ENCODE results near the gene TRIM41. TPM values are rescaled to one million over a fixed set of nuclear protein-coding genes. Genes with fewer than 3 reads are reported as not detected.
A peak's percentile ranks its signal among the peaks of the same experiment; 100 is the strongest.
"Not testable (repeated sequence)": the region's sequence is repeated elsewhere in the genome, so short reads cannot be mapped to it uniquely, and the experiment has no call there.

Gene TRIM41
- total RNA-seq (11.9 and 14.9 TPM in 2 replicates), polyA plus RNA-seq (1.7 and 2.0 TPM in 2 replicates)

GRCh38 chr5:181223058-181223728, at the start of gene TRIM41:
TSS of gene TRIM41 (plus strand) at chr5:181223281. CDS start at chr5:181224000, 719 bp downstream.
- peak; percentile 98 for DNase-seq (ENCODE audit: low spot score)
- Histone ChIP-seq H4K20me1 (ENCODE audit: insufficient read depth, poor library complexity, severe bottlenecking) (no peaks in the 10 kb centered on the region), H3K9me2 (replicated peaks; ENCODE audit: insufficient read depth) (no peaks in the 10 kb centered on the region), H3K36me3 (replicated peaks; ENCODE audit: insufficient read depth, low read depth) (no peaks in the 10 kb centered on the region), H3K27ac (peak within 1 kb of the TSS; percentile 98), H3K4me1 (ENCODE audit: insufficient read depth) (peaks cover 6% of the 10 kb centered on the region), H3K27me3 (no peaks in the 10 kb centered on the region), H2AFZ (peak within 1 kb of the TSS; percentile 76), H3K4me3 (peak within 1 kb of the TSS; percentile 68), H3K4me2 (peak within 1 kb of the TSS; percentile 83), H3K79me2 (peaks cover 43% of the 10 kb centered on the region), H3K9me3 (ENCODE audit: low read depth) (no peaks in the 10 kb centered on the region)
- TF ChIP-seq CTCF (IDR thresholded peaks at IDR 0.05; ENCODE audit: poor library complexity) (no peak), EZH2 (IDR thresholded peaks at IDR 0.05; ENCODE audit: borderline replicate concordance) (no peak), EZH2phosphoT487 (IDR thresholded peaks at IDR 0.05; ENCODE audit: low read depth, severe bottlenecking, unreplicated experiment) (no peak)
- WGBS (ENCODE audit: low lambda C conversion rate, missing lambda C conversion rate) = 1% methylated on average over 58 of the region's 59 CpGs

- H3K4me3 ChIP-seq = peak overlapping the region; percentile 4
- no peak overlapping the region for H3K27ac ChIP-seq
- peaks cover 14% of the 10 kb centered on the region for H3K4me1 ChIP-seq (ENCODE audit: insufficient read depth)
- peaks cover 30% of the 10 kb centered on the region for H3K27me3 ChIP-seq
- H3K9me3 ChIP-seq (ENCODE audit: low read depth) = no peaks in the 10 kb centered on the region
- peak; percentile 52 for DNase-seq (ENCODE audit: low spot score)
- H3K4me2 ChIP-seq = peak overlapping the region; percentile 68
- no peaks in the 10 kb centered on the region for H3K79me2 ChIP-seq
- WGBS (ENCODE audit: low lambda C conversion rate, missing lambda C conversion rate) = 2% methylated on average over 50 of the region's 50 CpGs
- no peak for TF ChIP-seq EZH2phosphoT487 (IDR thresholded peaks at IDR 0.05; ENCODE audit: low read depth, severe bottlenecking, unreplicated experiment)
- TF ChIP-seq CTCF (IDR thresholded peaks at IDR 0.05; ENCODE audit: poor library complexity) = peak; percentile 0
- H3K36me3 ChIP-seq (replicated peaks; ENCODE audit: insufficient read depth, low read depth) = no peaks in the 10 kb centered on the region
- no peaks in the 10 kb centered on the region for H4K20me1 ChIP-seq (ENCODE audit: insufficient read depth, poor library complexity, severe bottlenecking)
- no peaks in the 10 kb centered on the region for H3K9me2 ChIP-seq (replicated peaks; ENCODE audit: insufficient read depth)
- peak overlapping the region; percentile 3 for H2AFZ ChIP-seq
Measured at GRCh38 chr5:181173420-181174342, 49.4 kb upstream of the TRIM41 start.

GRCh38 chr5:181176254-181176952, 46.7 kb upstream of the TRIM41 start:
- TF ChIP-seq EZH2phosphoT487 (IDR thresholded peaks at IDR 0.05; ENCODE audit: low read depth, severe bottlenecking, unreplicated experiment) (no peak), EZH2 (IDR thresholded peaks at IDR 0.05; ENCODE audit: borderline replicate concordance) (no peak), CTCF (IDR thresholded peaks at IDR 0.05; ENCODE audit: poor library complexity) (no peak)
- H3K36me3 ChIP-seq (replicated peaks; ENCODE audit: insufficient read depth, low read depth) = no peaks in the 10 kb centered on the region
- no peak overlapping the region for H3K27ac ChIP-seq
- no peak overlapping the region for H3K4me2 ChIP-seq
- no peak overlapping the region for H2AFZ ChIP-seq
- H3K27me3 ChIP-seq = peaks cover 25% of the 10 kb centered on the region
- 71% methylated on average over 3 of the region's 3 CpGs for WGBS (ENCODE audit: low lambda C conversion rate, missing lambda C conversion rate)
- no peak for DNase-seq (ENCODE audit: low spot score)
- peaks cover 5% of the 10 kb centered on the region for H3K4me1 ChIP-seq (ENCODE audit: insufficient read depth)
- H3K9me2 ChIP-seq (replicated peaks; ENCODE audit: insufficient read depth) = no peaks in the 10 kb centered on the region
- no peak overlapping the region for H3K4me3 ChIP-seq
- H3K9me3 ChIP-seq (ENCODE audit: low read depth) = no peaks in the 10 kb centered on the region
- H3K79me2 ChIP-seq = no peaks in the 10 kb centered on the region
- no peaks in the 10 kb centered on the region for H4K20me1 ChIP-seq (ENCODE audit: insufficient read depth, poor library complexity, severe bottlenecking)

- H4K20me1 ChIP-seq (ENCODE audit: insufficient read depth, poor library complexity, severe bottlenecking); H3K4me2 ChIP-seq; H3K9me3 ChIP-seq (ENCODE audit: low read depth); H2AFZ ChIP-seq; H3K9me2 ChIP-seq (replicated peaks; ENCODE audit: insufficient read depth); H3K36me3 ChIP-seq (replicated peaks; ENCODE audit: insufficient read depth, low read depth); H3K27ac ChIP-seq; DNase-seq (ENCODE audit: low spot score); H3K79me2 ChIP-seq; H3K4me1 ChIP-seq (ENCODE audit: insufficient read depth); H3K4me3 ChIP-seq: not testable (repeated sequence)
- 78% methylated on average over 14 of the region's 14 CpGs for WGBS (ENCODE audit: low lambda C conversion rate, missing lambda C conversion rate)
- peaks cover 17% of the 10 kb centered on the region for H3K27me3 ChIP-seq
Measured at GRCh38 chr5:181177559-181177958, 45.5 kb upstream of the TRIM41 start.
